Type B pancreatic cell (in vitro differentiated cells): ENCODE results near the gene PSD. TPM values are rescaled to one million over a fixed set of nuclear protein-coding genes. Genes with fewer than 3 reads are reported as not detected.

Experiments used
- DNase-seq: peaks from one replicate; pipeline ENCODE4 v3.0.0; 2021; ENCODE audit warnings: mixed read lengths; ENCODE audit not compliant: unreplicated experiment; ENCODE audit errors: extremely low spot score
- H3K27ac Mint-ChIP-seq: 2 replicates; pipeline ENCODE4 v1.8.0; 2021; ENCODE audit warnings: mild to moderate bottlenecking, mixed read lengths
- H3K27me3 Mint-ChIP-seq: 2 replicates; pipeline ENCODE4 v1.8.0; 2021; ENCODE audit warnings: mixed read lengths
- H3K36me3 Mint-ChIP-seq: 2 replicates; pipeline ENCODE4 v1.8.0; 2021; ENCODE audit warnings: mixed read lengths
- H3K4me1 Mint-ChIP-seq: one replicate; pipeline ENCODE4 v1.8.0; 2021; ENCODE audit warnings: mixed read lengths; ENCODE audit not compliant: unreplicated experiment
- H3K4me3 Mint-ChIP-seq: 2 replicates; pipeline ENCODE4 v1.8.0; 2021; ENCODE audit warnings: mild to moderate bottlenecking, mixed read lengths
- H3K9me3 Mint-ChIP-seq: 2 replicates; pipeline ENCODE4 v1.8.0; 2021; ENCODE audit warnings: mixed read lengths
- total RNA-seq: library from RNA; stranded (reverse); gene quantifications from 2 replicates; pipeline ENCODE4 v1.2.1, GENCODE V29; 2021; ENCODE audit warnings: low replicate concordance
- TF ChIP-seq, protein P1 (sequence below): fragments of 200-600 bp; sonication (generic); conservative IDR thresholded peaks from 2 replicates; pipeline ENCODE4 v1.5.0; 2021; ENCODE audit warnings: antibody characterized with exemption, mild to moderate bottlenecking

The PSD gene
- total RNA-seq, 1 donor from 2014 or later: 7.8 TPM

DNA sequence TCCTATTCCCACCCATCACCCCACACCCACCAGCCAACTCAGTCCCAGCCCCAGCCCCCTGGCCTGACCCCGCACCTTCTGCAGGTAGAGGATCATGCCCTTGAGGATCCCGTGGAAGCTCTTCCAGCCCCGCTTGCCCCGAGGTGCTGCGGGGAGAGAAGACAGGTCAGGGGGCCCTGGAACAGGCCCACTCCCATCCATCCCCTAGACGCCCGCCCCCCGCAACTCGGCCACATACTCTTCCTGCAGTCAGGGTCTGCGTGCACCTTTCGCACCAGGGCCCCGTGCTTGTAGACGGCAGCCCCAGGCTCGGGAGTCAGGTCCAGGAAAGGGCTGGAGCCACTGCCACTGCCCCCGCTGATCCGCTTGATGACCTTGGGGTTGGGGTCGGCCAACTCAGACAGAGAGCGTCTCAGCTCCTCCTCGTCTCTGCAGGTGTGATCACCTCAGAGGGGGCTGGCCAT lies 13.4 kb downstream of the PSD start:
- Mint-ChIP-seq H3K36me3 (peaks cover 4% of the 10 kb centered on the region), H3K27me3 (peaks cover 39% of the 10 kb centered on the region), H3K27ac (no peak overlapping the region), H3K4me1 (peaks cover 8% of the 10 kb centered on the region), H3K4me3 (no peak overlapping the region), H3K9me3 (no peaks in the 10 kb centered on the region)
- DNase-seq: peak; percentile 68
- TF ChIP-seq, protein P1, sequence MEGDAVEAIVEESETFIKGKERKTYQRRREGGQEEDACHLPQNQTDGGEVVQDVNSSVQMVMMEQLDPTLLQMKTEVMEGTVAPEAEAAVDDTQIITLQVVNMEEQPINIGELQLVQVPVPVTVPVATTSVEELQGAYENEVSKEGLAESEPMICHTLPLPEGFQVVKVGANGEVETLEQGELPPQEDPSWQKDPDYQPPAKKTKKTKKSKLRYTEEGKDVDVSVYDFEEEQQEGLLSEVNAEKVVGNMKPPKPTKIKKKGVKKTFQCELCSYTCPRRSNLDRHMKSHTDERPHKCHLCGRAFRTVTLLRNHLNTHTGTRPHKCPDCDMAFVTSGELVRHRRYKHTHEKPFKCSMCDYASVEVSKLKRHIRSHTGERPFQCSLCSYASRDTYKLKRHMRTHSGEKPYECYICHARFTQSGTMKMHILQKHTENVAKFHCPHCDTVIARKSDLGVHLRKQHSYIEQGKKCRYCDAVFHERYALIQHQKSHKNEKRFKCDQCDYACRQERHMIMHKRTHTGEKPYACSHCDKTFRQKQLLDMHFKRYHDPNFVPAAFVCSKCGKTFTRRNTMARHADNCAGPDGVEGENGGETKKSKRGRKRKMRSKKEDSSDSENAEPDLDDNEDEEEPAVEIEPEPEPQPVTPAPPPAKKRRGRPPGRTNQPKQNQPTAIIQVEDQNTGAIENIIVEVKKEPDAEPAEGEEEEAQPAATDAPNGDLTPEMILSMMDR: no peak

DNA sequence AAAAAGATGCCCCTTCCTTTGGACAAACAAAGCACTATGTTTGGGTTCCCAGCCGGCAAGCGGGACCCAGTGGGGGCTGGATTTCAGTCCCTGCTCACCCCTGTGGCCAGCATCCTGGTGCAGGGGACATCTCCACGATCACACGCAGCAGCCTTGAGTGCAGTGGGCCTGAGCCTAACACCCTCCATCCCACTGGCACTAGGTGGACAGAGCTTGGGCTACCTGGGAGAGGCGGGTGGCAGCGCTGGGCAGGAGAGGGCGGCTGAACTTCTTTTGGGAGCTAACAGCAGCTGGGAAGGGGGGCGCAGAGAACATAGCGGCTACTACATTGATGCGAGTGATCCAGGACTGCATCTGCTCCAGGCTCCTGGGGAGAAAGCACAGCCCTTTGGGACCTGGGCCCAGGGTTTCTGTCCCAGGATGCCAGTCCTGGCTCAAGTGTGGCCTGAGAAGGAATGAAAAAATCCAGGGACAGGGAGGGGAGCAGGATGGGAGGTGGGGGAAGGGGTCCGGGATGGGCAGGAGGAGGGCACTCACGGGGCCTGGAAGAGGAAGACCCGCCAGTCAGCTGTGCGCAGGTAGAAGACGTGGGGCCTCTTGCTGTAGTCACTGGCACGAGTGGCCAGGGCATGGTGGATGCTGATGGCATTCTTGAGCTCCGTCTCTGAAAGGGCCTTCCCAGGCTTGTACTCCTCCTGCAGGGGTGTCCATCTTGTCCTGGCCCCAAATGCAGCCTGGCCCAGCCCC lies 14.1 kb downstream of the PSD start:
- Mint-ChIP-seq H3K36me3 (peaks cover 2% of the 10 kb centered on the region), H3K27ac (no peak overlapping the region), H3K4me1 (peaks cover 2% of the 10 kb centered on the region), H3K27me3 (peaks cover 33% of the 10 kb centered on the region), H3K4me3 (no peak overlapping the region), H3K9me3 (no peaks in the 10 kb centered on the region)
- TF ChIP-seq, protein P1: no peak
- DNase-seq: no peak

DNA sequence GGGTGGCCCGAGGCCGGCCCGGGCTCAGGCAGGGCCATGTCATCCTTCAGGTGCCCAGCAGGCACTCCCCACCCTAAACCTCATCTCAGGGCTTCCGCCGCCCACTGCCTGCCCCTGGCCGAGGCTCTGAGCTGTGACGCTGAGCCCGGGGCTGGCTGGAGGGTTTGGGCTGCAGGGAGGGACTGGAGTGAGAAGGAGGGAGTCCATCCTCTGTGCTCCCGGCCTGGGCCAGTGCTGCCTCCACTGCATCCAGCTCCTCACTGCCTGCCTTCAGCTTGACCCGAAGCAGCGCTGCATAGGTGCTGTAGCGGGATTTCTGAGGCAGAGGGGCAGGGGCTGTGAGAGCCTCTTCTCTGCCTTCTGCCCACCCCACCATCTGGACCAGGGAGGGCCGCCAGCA lies 15.5 kb downstream of the PSD start:
- no peaks in the 10 kb centered on the region for H3K36me3 Mint-ChIP-seq

DNA sequence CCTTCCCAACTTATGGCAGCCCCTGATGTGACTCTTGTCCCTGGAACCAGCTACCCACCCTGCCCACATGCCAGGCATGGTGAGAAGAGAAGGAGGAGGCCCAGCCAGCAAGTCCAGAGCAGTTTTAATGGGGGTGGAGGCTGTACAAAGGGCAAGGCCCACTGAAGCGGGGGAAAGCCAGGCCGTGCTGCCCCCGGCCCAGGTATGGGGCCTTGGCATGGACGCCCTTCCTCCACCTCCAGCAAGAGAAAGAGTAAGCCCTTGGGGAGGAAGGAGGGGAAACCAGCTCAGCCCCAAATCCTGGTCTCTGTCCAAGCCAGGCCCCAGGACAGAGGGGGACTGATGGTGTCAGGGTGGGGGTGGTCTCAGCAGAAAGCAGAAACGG lies 16.1 kb downstream of the PSD start:
- no peak for DNase-seq
- Mint-ChIP-seq H3K27ac (no peak overlapping the region), H3K36me3 (no peaks in the 10 kb centered on the region), H3K4me3 (no peak overlapping the region), H3K4me1 (no peaks in the 10 kb centered on the region), H3K9me3 (no peaks in the 10 kb centered on the region), H3K27me3 (peaks cover 19% of the 10 kb centered on the region)
- TF ChIP-seq, protein P1: no peak

More for the DNA sequence above, 15.5 kb downstream of the PSD start:
- H3K27me3 Mint-ChIP-seq: peaks cover 26% of the 10 kb centered on the region
- H3K4me1 Mint-ChIP-seq: no peaks in the 10 kb centered on the region
- peak; percentile 65 for DNase-seq
- no peak overlapping the region for H3K4me3 Mint-ChIP-seq
- TF ChIP-seq, protein P1: no peak
- H3K9me3 Mint-ChIP-seq: no peaks in the 10 kb centered on the region
- no peak overlapping the region for H3K27ac Mint-ChIP-seq

DNA sequence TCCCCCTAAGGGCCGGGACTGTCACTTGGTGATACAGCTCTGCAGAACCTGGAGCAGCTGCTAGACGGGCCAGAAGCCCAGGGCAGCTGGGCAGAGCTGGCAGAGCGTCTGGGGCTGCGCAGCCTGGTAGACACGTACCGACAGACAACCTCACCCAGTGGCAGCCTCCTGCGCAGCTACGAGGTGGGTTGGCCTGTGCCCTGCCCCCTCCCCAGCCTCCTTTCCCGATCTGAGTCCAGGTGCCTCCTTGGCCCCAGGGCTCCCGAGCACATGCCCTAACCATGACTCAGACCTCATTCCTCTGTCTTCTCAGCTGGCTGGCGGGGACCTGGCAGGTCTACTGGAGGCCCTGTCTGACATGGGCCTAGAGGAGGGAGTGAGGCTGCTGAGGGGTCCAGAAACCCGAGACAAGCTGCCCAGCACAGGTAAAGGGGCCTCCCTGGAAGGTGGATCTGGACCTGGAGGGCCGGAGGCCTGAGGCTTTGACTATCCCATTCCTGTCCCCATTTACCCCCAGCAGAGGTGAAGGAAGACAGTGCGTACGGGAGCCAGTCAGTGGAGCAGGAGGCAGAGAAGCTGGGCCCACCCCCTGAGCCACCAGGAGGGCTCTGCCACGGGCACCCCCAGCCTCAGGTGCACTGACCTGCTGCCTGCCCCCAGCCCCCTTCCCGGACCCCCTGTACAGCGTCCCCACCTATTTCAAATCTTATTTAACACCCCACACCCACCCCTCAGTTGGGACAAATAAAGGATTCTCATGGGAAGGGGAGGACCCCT lies 16.7 kb downstream of the PSD start:
- Mint-ChIP-seq H3K4me1 (peaks cover under 1% of the 10 kb centered on the region), H3K9me3 (no peaks in the 10 kb centered on the region), H3K36me3 (no peaks in the 10 kb centered on the region), H3K27ac (peak overlapping the region; percentile 39), H3K4me3 (peak overlapping the region; percentile 28), H3K27me3 (peaks cover 14% of the 10 kb centered on the region)
- DNase-seq: peak; percentile 68
- TF ChIP-seq, protein P1: no peak
